SK-N-MC (cell line): Measurements from ENCODE around the gene ANKRD44.

Source experiments
- EZH2 ChIP-seq: fragments of 200-600 bp; sonication (generic); IDR thresholded peaks from one replicate; pipeline ENCODE4 v1.6.1; 2017; ENCODE audit warnings: antibody characterized with exemption
- FOXP2 ChIP-seq: optimal IDR thresholded peaks from 2 replicates; pipeline ENCODE3; 2011; ENCODE audit warnings: mild to moderate bottlenecking, moderate library complexity; ENCODE audit not compliant: insufficient read depth; ENCODE audit errors: extremely low read length, control extremely low read depth
- POLR2AphosphoS5 ChIP-seq: IDR thresholded peaks from 2 replicates; pipeline ENCODE4 v1.6.1; 2012; ENCODE audit warnings: mild to moderate bottlenecking, low read depth, low read length, borderline replicate concordance

DNA sequence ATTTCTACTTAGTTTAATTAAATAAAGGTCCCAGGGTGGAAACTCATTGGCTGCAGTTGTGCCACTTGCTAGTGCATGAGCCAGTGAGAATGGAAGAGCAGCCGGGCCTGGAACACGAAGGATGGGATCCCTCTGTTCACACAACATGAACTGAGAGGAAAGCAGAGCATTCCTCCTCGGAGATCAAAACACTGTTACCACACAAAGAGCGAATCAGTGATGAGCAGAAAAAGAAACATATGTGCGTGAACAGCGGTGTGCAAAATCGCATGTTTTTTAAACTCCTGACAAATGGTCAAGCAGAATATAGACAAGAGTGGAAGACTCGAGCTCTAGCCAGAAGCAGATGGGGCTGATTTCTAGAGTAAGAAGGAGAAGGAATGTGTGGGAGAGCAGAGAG lies 28.4 kb upstream of the ANKRD44 start:
- no peak for TF ChIP-seq POLR2AphosphoS5
- TF ChIP-seq EZH2: no peak
- TF ChIP-seq FOXP2: no peak
